GM12874 (cell line): ENCODE data around the gene CORIN.

Source experiments
- TF ChIP-seq, protein P1 (sequence below): IDR thresholded peaks from 2 replicates; pipeline ENCODE4 v1.5.1; 2011; ENCODE audit warnings: low read depth, mild to moderate bottlenecking, control low read depth, low read length, moderate library complexity; ENCODE audit not compliant: insufficient read depth

Gene CORIN

DNA sequence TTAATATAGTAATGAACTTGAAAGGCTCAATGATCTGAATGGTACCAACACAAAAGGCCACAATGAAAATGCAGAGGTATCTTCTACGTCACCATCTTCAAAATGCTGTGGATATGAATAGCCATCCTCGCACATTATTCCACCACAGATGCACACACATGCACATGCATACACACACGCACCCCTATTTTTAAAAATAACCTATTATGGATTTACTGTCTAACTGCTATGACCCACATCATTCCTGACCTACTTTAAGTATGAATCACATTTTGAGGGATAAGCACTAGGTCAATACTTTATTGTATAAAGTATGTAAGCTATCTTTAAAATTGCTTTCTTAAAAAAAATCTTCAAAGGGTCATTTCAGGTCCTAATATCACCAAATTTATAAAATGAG, 24.4 kb upstream of the CORIN start:
- TF ChIP-seq, protein P1, sequence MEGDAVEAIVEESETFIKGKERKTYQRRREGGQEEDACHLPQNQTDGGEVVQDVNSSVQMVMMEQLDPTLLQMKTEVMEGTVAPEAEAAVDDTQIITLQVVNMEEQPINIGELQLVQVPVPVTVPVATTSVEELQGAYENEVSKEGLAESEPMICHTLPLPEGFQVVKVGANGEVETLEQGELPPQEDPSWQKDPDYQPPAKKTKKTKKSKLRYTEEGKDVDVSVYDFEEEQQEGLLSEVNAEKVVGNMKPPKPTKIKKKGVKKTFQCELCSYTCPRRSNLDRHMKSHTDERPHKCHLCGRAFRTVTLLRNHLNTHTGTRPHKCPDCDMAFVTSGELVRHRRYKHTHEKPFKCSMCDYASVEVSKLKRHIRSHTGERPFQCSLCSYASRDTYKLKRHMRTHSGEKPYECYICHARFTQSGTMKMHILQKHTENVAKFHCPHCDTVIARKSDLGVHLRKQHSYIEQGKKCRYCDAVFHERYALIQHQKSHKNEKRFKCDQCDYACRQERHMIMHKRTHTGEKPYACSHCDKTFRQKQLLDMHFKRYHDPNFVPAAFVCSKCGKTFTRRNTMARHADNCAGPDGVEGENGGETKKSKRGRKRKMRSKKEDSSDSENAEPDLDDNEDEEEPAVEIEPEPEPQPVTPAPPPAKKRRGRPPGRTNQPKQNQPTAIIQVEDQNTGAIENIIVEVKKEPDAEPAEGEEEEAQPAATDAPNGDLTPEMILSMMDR, result no peak

DNA sequence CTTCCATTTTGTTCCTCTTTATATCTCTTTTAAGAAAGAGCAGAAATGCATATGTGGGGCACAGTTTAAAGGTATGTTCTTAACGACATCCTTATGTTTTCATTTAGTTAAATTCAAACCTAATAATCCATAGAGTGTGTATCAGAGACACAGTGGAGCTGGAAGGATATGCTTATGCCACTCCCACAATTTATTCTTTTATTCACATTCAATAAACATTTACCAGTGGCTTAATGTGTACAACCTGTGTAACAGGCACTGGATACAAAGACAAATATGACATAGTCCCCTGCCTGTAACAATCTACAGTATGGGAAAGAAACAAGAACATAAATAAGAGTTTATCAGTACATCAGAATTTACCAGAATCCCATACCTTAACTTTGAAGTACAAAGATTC, 22.4 kb upstream of the CORIN start:
- TF ChIP-seq, protein P1, result no peak

- TF ChIP-seq, protein P1, result no peak
These were observed 20.1 kb upstream of the CORIN start for GRCh38 chr4:47858006-47858405.

GRCh38 chr4:47856713-47857112, 18.8 kb upstream of the CORIN start:
- TF ChIP-seq, protein P1, result no peak

GRCh38 chr4:47855350-47855749, 17.5 kb upstream of the CORIN start:
- TF ChIP-seq, protein P1, result no peak

- TF ChIP-seq, protein P1, result no peak
These were observed 14.3 kb upstream of the CORIN start for GRCh38 chr4:47852136-47852535.

DNA sequence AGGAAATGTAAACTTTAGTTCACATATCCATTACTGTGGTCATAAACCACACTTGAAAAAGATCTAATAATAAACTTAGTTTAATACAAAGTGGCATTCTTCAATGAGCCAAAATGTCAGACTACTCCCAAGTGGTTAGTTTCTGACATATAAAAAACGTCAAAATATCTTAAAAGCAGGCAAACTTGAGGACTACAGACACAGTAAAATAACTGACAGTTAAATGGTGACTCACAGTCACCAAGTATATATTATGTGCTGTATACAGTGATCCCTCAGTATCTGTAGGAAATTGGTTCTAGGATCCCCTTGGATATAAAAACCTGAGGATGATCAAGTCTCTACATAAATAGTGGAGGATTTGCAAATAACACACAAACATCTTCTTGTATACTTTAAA, 11.6 kb upstream of the CORIN start:
- TF ChIP-seq, protein P1, result no peak

DNA sequence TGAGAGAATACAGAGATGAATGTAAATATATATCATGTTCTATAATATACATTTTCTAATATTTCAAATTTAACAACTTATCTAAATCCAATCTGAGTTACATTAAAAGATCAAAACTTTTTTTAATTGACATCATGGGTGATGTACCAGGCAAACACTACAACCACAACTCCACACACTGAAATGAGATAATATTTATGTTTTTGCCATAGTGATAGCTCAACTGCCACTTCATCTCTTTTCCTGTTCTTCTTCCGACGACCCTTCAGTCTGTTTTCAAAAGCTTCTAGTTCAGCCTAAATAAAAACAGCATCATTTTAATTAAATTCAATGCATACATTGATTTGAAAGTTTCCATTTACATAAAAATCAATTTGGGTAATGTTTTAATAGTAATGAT, 10.2 kb upstream of the CORIN start:
- TF ChIP-seq, protein P1, result no peak
